Gastroesophageal sphincter (tissue), 4 donors: ENCODE measurements around the gene RDH14. TPM values are rescaled to one million over a fixed set of nuclear protein-coding genes. Genes with fewer than 3 reads are reported as not detected.

Source experiments
- ATAC-seq: fragments of 150-250 bp; one replicate; pipeline ENCODE4 v1.9.1; 2016; ENCODE audit warnings: mild to moderate bottlenecking, moderate library complexity
- H3K27ac ChIP-seq, 4 donors: fragments of 200-600 bp; sonication (generic) in 3 of 4; 1 replicate in 3 of 4; 2 replicates in 1 of 4; pipeline ENCODE4 v1.5.1; 2016 to 2019
- H3K27me3 ChIP-seq: fragments of 200-600 bp; sonication (generic); one replicate; pipeline ENCODE4 v1.5.1; 2019
- H3K36me3 ChIP-seq, 2 donors: fragments of 200-600 bp; sonication (generic); one replicate each; pipeline ENCODE4 v1.5.1; 2019; ENCODE audit warnings: control low read depth in 1 of 2
- H3K4me1 ChIP-seq, 3 donors: fragments of 200-600 bp; sonication (generic); 1 replicate in 2 of 3; 2 replicates in 1 of 3; pipeline ENCODE4 v1.5.1; 2016 to 2019; ENCODE audit warnings: control low read depth in 2 of 3
- H3K4me3 ChIP-seq, 2 donors: fragments of 200-600 bp; sonication (generic); one replicate each; pipeline ENCODE4 v1.5.1; 2019; ENCODE audit warnings: mild to moderate bottlenecking in 1 of 2, moderate library complexity in 1 of 2
- H3K9me3 ChIP-seq, 3 donors: fragments of 200-600 bp; sonication (generic); one replicate each; pipeline ENCODE4 v1.5.1; 2017 to 2019; ENCODE audit warnings: control low read depth in 2 of 3
- CTCF ChIP-seq, 4 experiments: fragments of 200-600 bp in 2 of 4; fragments of 450-650 bp in 2 of 4; sonication (generic) in 1 of 4; IDR thresholded peaks; one replicate each; pipeline ENCODE4 v1.5.1; 2017 to 2019; ENCODE audit warnings: antibody characterized with exemption in 4 of 4, mild to moderate bottlenecking in 2 of 4, moderate library complexity in 2 of 4
- EP300 ChIP-seq: sonication (generic); formaldehyde crosslinking; IDR thresholded peaks from one replicate; pipeline ENCODE4 v1.6.1; 2017; ENCODE audit warnings: antibody characterized with exemption, mild to moderate bottlenecking
- POLR2A ChIP-seq, 2 donors: fragments of 450-650 bp; IDR thresholded peaks; one replicate each; pipeline ENCODE4 v1.6.1; 2017; ENCODE audit warnings: antibody characterized with exemption in 2 of 2, mild to moderate bottlenecking in 2 of 2, moderate library complexity in 1 of 2
- POLR2AphosphoS5 ChIP-seq: sonication (generic); formaldehyde crosslinking; IDR thresholded peaks from one replicate; pipeline ENCODE4 v1.6.1; 2017; ENCODE audit warnings: antibody characterized with exemption
- WGBS, 2 donors: methylation state at CpG; one replicate each; pipeline ENCODE4 v1.1.5; 2018; ENCODE audit warnings: low coverage in 1 of 2; 5-methylcytosine and 5-hydroxymethylcytosine counted together
- total RNA-seq, 4 donors: library from RNA; depleted of rRNA; stranded (reverse); fragments of >200 nt; gene quantifications; one replicate each; pipeline ENCODE4 v1.1.0, GENCODE V29; 2016

RDH14 gene
- total RNA-seq, 4 donors from 2014 or later: 49.7 to 76.3 (median 61.9) TPM

- no peak for ATAC-seq
- H3K9me3 ChIP-seq: no peaks in the 10 kb centered on the region
- no peaks in the 10 kb centered on the region for H3K27me3 ChIP-seq
- H3K36me3 ChIP-seq: no peaks in the 10 kb centered on the region
- no peak overlapping the region for H3K4me3 ChIP-seq
- H3K27ac ChIP-seq: peak overlapping the region in 2 of 4 donors; percentile 60 to 70
- WGBS, 2 donors: 27 to 72% methylated on average over 2 of the region's 2 CpGs
- TF ChIP-seq POLR2A (IDR thresholded peaks at IDR 0.05): no peak
- no peak for TF ChIP-seq EP300
- no peak for TF ChIP-seq POLR2AphosphoS5
- TF ChIP-seq CTCF (IDR thresholded peaks at IDR 0.05): no peak
- peaks cover 0 to 59% (median 5%) of the 10 kb centered on the region in 3 donors for H3K4me1 ChIP-seq
Observed at GRCh38 chr2:18527326-18527725, 33.1 kb downstream of the RDH14 start.

- no peaks in the 10 kb centered on the region for H3K9me3 ChIP-seq
- H3K27me3 ChIP-seq: no peaks in the 10 kb centered on the region
- WGBS, 2 donors: 71 to 72% methylated on average over 7 of the region's 7 CpGs
- no peaks in the 10 kb centered on the region for H3K36me3 ChIP-seq
- TF ChIP-seq CTCF (IDR thresholded peaks at IDR 0.05): no peak
- no peak for TF ChIP-seq POLR2A (IDR thresholded peaks at IDR 0.05)
- no peak for TF ChIP-seq EP300
- TF ChIP-seq POLR2AphosphoS5: no peak
- H3K4me1 ChIP-seq: peaks cover 0 to 68% (median 5%) of the 10 kb centered on the region in 3 donors
- ATAC-seq: no peak
- peak overlapping the region in 2 of 4 donors; percentile 60 to 70 for H3K27ac ChIP-seq
- H3K4me3 ChIP-seq: no peak overlapping the region
Observed at GRCh38 chr2:18526429-18526828, 34.0 kb downstream of the RDH14 start.

- Histone ChIP-seq H3K27me3 (no peaks in the 10 kb centered on the region), H3K4me3 (no peak overlapping the region), H3K4me1 (peaks cover 3 to 74% (median 5%) of the 10 kb centered on the region in 3 donors), H3K9me3 (no peaks in the 10 kb centered on the region), H3K36me3 (no peaks in the 10 kb centered on the region), H3K27ac (peak overlapping the region in 3 of 4 donors; percentile 55 to 70 (median 60))
- WGBS, 2 donors: 84% methylated on average over 2 of the region's 3 CpGs; no CpG with 5 or more reads in 1 of the 2 donors
- no peak for TF ChIP-seq POLR2AphosphoS5
- TF ChIP-seq CTCF (IDR thresholded peaks at IDR 0.05): no peak
- TF ChIP-seq POLR2A (IDR thresholded peaks at IDR 0.05): no peak
- TF ChIP-seq EP300: no peak
- ATAC-seq: no peak
Observed at GRCh38 chr2:18525852-18526251, 34.6 kb downstream of the RDH14 start.

- Histone ChIP-seq H3K4me3 (no peak overlapping the region), H3K4me1 (peaks cover 8 to 80% (median 9%) of the 10 kb centered on the region in 3 donors), H3K27ac (peak overlapping the region; percentile 55 to 70 (median 62)), H3K9me3 (no peaks in the 10 kb centered on the region), H3K27me3 (no peaks in the 10 kb centered on the region), H3K36me3 (no peaks in the 10 kb centered on the region)
- TF ChIP-seq POLR2AphosphoS5 (no peak), POLR2A (IDR thresholded peaks at IDR 0.05) (no peak), CTCF (IDR thresholded peaks at IDR 0.05) (no peak), EP300 (no peak)
- 33 to 76% methylated on average over 2 of the region's 2 CpGs for WGBS, 2 donors
- ATAC-seq: no peak
Observed at GRCh38 chr2:18525236-18525635, 35.2 kb downstream of the RDH14 start.

- Histone ChIP-seq H3K27ac (peak overlapping the region in 3 of 4 donors; percentile 76 to 80 (median 79)), H3K4me1 (peaks cover 12 to 91% (median 27%) of the 10 kb centered on the region in 3 donors), H3K36me3 (no peaks in the 10 kb centered on the region), H3K9me3 (no peaks in the 10 kb centered on the region), H3K4me3 (no peak overlapping the region), H3K27me3 (no peaks in the 10 kb centered on the region)
- 85 to 100% methylated on average over 2 of the region's 2 CpGs for WGBS, 2 donors
- no peak for ATAC-seq
- TF ChIP-seq POLR2A (IDR thresholded peaks at IDR 0.05) (no peak), CTCF (IDR thresholded peaks at IDR 0.05) (no peak), EP300 (no peak), POLR2AphosphoS5 (no peak)
Observed at GRCh38 chr2:18522484-18523146, 37.8 kb downstream of the RDH14 start.
